NCI-H187 (cell line): ENCODE data around the gene DHRS1.

Source experiments
- DNase-seq, 2 experiments: peaks; one replicate each; lab custom pipeline; 2025; lab: John Stamatoyannopoulos, UW

Gene DHRS1

DNA sequence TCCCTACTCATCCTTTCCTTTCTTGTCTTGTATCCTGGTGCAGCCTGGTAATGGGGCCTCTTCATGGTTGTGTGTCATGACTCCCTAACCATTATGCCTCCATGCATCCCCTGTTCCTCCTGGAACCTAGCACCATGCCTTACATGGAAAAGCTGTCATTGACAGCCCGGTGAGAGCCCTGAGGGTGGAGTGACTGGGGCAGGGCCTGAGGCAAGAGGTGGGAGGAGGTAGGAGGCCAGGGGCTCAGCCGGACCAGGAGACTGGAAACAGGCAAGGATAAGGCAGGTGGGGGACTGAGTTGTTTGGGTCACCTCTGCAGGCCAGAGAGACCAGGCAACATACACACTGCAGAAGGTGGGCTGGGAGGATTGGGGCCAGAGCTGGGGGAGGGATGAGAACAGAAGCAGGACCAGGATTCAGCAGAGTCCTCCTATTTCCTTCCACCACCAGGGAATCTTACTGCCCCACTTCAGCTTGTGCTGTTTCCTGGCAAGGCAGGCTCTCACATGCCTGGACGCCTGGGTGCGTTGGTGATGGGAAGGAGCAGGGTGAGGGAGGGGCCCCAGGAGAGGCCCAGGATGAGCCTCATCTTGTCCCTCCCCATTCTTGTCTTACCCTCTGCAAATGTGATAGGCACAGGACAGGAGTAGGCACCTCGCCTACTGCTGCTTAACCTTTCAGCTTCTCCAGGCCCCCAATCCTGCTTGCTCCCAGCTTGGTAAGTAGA lies 10.1 kb upstream of the DHRS1 start, which contains the start of gene LTB4R2:
Gene LTB4R2, plus strand, starts transcription at position 603 of the 727 bp plus-strand sequence. CDS start 525 bp downstream, outside the sequence.
- DNase-seq: no peak

- DNase-seq: no peak
Measured at GRCh38 chr14:24308342-24309124, 9.0 kb upstream of the DHRS1 start.

DNA sequence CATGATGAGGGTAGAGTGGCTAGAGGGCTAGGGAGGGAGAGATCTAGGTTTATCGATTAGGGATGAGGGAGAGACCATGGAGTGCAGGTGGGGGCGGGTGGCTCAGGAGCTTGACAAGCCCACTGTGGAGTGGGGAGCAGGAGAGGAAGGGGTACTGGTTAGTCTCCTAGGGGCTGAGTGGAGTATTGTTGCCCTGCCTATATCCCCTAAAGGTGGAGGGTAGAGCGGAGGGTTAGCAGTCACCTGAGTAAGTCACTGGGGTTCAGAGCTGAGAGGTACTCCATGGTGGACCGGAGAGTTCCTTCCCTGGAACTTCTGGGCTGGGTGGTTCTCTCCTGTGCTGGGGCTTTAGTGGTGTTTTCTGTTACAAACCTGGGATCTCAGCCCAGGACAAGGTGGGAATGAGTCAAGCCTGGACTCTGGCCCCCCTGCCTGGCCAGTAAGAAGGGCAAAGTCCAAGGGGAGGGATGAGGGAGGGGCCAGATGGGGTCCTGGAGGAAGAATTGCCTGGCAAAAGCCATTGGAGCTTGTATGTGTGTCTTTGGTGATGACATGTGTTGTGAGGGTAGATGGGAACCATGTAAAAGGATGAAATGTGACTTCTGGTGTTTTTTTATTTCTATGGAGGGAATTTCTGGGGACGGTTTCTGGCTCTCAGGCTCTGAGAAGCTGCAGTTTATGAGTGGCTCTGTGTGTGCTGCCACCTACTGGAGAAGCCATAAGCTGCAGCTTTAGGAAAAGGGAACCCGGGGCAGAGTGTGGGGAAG lies 8.2 kb upstream of the DHRS1 start, which contains the start of gene CIDEB:
Gene CIDEB, minus strand, starts transcription at position 403 of the 767 bp plus-strand sequence. Its CDS starts 119 bp downstream, at position 284.
- peak; percentile 10 to 26 for DNase-seq

GRCh38 chr14:24307156-24307574 lies 7.6 kb upstream of the DHRS1 start:
- DNase-seq: no peak

DNA sequence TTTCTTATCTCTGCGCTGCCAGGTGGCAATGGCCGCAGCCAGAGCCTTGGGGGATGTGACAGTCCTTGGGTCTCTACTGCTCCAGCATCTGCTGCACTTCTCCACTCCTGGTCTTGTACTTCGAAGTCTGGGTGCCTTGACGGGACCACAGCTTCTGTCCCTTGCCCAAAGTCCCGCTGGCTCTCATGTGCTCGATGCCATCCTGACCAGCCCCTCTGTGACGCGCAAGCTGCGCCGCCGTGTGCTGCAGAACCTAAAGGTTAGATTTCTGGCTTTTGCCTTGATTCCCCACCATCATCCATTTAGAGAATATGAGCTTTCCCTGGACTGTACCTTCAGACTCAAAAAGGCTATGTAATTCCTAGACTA lies 4.4 kb upstream of the DHRS1 start:
- DNase-seq: no peak

- DNase-seq: no peak
Measured at GRCh38 chr14:24300326-24300980, 873 bp upstream of the DHRS1 start.

GRCh38 chr14:24298892-24299254 lies 707 bp downstream of the DHRS1 start:
- no peak for DNase-seq

GRCh38 chr14:24297190-24297964 lies 2.2 kb downstream of the DHRS1 start:
- DNase-seq: no peak

DNA sequence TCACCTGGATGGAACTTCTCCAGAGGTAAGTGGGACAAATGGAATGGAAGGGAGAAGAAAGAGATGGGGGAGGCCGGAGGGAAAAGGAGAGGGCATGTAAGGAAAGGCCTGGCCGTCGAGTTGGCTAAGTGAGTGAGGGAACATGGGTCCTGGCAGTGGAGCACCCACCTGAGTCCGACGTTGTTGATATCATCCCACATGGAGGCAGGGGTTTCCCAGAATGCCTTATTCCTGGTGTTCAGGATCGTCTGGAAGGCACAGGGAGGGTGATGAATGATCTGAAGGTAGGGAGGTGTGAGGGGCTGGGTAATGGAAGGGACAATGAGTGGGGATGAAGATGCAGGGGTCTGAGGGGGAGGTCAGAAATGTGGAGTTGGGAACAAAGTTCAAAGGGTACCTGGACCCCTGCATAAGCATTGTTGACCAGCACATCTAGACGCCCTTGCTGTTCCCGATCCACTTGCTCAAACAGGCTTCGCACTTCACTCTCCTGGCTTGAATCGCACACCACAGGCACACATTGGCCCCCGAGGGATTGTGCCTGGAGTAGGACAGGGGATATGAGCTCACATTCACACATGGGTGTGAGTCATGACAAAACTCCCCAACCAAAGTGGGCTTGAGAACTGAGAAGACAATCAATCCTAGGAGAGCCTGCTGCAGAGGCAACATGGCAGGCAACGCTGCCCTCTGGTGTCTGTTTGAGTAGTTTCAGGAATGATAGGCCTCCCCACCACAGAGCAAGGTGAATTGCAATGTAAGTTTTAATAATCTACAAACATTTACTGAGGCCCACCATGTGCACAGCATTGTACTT lies 3.0 kb downstream of the DHRS1 start:
- DNase-seq: peak in 1 of 2 experiments; percentile 10

- no peak for DNase-seq
Measured at GRCh38 chr14:24293525-24293924, 6.1 kb downstream of the DHRS1 start.

- no peak for DNase-seq
Measured at GRCh38 chr14:24292118-24292807, 7.3 kb downstream of the DHRS1 start.

- no peak for DNase-seq
Measured at GRCh38 chr14:24291446-24292117, 8.0 kb downstream of the DHRS1 start.

DNA sequence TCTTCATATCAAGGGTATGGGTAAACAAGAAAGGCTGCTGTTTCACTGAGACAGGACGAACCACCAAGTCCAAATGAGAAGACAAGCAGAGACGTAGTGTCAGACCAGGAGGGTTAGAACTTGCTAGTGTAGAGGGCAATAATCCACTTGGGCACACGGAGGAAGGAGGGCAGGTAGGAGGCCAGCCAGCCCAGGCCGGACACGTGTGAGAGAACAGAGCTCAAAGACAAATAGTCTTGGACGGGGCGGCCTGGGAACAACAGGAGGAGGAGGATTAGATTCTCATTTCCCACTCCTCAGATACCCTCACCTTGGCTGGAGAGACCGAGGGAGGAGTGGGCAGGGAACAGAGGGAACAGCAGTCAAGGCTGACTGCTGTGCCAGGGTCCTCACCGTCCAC lies 8.8 kb downstream of the DHRS1 start:
- DNase-seq: no peak

DNA sequence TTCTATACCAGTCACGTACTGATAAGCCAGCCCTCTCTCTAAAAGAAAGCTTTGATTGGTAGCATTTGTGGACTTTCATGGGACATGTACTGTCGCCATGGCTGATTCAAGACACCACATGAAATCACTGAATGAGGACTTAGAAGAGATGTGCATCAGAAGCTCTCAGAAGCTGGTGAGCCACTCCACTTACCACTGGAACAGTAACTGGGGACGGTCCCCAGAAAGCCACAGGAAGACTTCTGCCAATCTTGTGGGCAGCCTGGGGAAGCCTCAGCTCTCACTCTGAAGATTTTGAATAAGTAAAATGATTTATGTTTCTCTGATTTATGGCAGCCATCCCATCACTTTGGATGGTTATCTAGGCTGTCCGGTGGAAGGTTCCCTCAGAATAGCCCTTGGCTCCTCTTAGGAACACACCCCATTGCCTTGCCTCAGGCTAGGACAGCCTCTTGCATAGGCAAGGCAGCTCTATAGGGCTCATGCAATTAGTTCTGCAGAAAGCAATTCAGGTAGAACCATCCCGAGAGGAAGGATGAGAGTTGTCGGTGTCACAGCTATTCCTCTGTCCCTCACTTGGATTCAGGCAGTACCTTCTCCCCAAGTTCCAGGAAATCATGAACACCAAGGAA lies 9.8 kb downstream of the DHRS1 start:
- DNase-seq: no peak

DNA sequence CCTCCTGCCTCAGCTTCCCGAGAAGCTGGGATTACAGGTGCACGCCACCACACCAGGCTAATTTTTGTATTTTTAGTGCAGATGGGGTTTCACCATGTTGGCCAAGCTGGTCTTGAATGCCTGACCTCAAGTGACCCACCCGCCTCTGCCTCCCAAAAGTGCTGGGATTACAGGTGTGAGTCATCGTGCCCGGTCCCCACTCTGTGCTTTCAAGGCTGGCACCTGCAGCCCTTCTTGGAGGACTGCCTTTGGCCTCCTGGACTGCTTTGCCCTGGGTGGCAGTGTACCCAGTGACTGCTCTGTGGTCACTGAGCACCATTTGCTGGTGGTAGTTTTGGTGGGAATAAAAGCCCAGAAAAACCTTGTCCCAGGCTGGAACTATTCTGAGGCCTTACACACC lies 12.6 kb downstream of the DHRS1 start:
- no peak for DNase-seq

GRCh38 chr14:24285351-24285750 lies 14.2 kb downstream of the DHRS1 start:
- no peak for DNase-seq

GRCh38 chr14:24284501-24285035 lies 15.0 kb downstream of the DHRS1 start:
- DNase-seq: no peak

- no peak for DNase-seq
Measured at GRCh38 chr14:24283796-24284460, 15.7 kb downstream of the DHRS1 start.
